ENCODE results near the gene KCP. TPM values are rescaled to one million over a fixed set of nuclear protein-coding genes. Genes with fewer than 3 reads are reported as not detected.

The KCP gene
- polyA plus RNA-seq, 1 donor (not counting 4 experiments of a cell fraction or from before 2014, with no cell fraction given) = not detected

- Histone ChIP-seq H3K4me1 (ENCODE audit: control insufficient read depth, extremely low read depth, insufficient read depth, low read length) (peaks cover 12% of the 10 kb centered on the region), H3K4me3 (ENCODE audit: control insufficient read depth in 2 of 3, extremely low read depth in 1 of 3, insufficient read depth in 2 of 3, low read depth in 1 of 3, low read length in 3 of 3) (no peak overlapping the region), H3K4me2 (ENCODE audit: control insufficient read depth, extremely low read depth, insufficient read depth, low read depth, low read length) (no peak overlapping the region), H3K9me1 (ENCODE audit: control insufficient read depth, extremely low read depth, insufficient read depth, low read length) (peaks cover 3% of the 10 kb centered on the region), H3K9me3 (ENCODE audit: control insufficient read depth, low read depth, low read length) (no peaks in the 10 kb centered on the region), H4K20me1 (ENCODE audit: control insufficient read depth, extremely low read depth, insufficient read depth, low read length) (no peaks in the 10 kb centered on the region), H3K27me3 (ENCODE audit: control insufficient read depth, extremely low read depth, insufficient read depth, low read length) (peaks cover 39% of the 10 kb centered on the region), H3K36me3 (ENCODE audit: control insufficient read depth in 2 of 2, extremely low read depth in 1 of 2, insufficient read depth in 2 of 2, low read length in 2 of 2) (no peaks in the 10 kb centered on the region), H3K79me2 (ENCODE audit: control insufficient read depth, insufficient read depth, low read length) (no peaks in the 10 kb centered on the region), H3K9ac (ENCODE audit: control insufficient read depth, extremely low read depth, insufficient read depth, low read length) (no peak overlapping the region), H3K27ac (ENCODE audit: control insufficient read depth, insufficient read depth, low read length) (no peak overlapping the region), H2AFZ (ENCODE audit: control insufficient read depth, low read length) (no peak overlapping the region)
- no peak for FAIRE-seq
- dilution Hi-C loops (cut with MboI; ENCODE audit: extremely low pct_ligation_motif_present, low sequenced_read_pairs) = no loop called here
- no peak for DNase-seq (ENCODE audit: low read depth, low spot score)
- no peak for TF ChIP-seq EZH2 (IDR thresholded peaks at IDR 0.05; ENCODE audit: low read length)
- no peak for TF ChIP-seq CTCF (optimal IDR thresholded peaks at IDR 0.05 in 1 of 3, IDR thresholded peaks at IDR 0.05 in 1 of 3, conservative IDR thresholded peaks at IDR 0.05 in 1 of 3; ENCODE audit: extremely low read depth in 1 of 3, insufficient read depth in 2 of 3, low read length in 3 of 3)
Measured at GRCh38 chr7:128832880-128833147, 77.7 kb downstream of the KCP start.

DNA sequence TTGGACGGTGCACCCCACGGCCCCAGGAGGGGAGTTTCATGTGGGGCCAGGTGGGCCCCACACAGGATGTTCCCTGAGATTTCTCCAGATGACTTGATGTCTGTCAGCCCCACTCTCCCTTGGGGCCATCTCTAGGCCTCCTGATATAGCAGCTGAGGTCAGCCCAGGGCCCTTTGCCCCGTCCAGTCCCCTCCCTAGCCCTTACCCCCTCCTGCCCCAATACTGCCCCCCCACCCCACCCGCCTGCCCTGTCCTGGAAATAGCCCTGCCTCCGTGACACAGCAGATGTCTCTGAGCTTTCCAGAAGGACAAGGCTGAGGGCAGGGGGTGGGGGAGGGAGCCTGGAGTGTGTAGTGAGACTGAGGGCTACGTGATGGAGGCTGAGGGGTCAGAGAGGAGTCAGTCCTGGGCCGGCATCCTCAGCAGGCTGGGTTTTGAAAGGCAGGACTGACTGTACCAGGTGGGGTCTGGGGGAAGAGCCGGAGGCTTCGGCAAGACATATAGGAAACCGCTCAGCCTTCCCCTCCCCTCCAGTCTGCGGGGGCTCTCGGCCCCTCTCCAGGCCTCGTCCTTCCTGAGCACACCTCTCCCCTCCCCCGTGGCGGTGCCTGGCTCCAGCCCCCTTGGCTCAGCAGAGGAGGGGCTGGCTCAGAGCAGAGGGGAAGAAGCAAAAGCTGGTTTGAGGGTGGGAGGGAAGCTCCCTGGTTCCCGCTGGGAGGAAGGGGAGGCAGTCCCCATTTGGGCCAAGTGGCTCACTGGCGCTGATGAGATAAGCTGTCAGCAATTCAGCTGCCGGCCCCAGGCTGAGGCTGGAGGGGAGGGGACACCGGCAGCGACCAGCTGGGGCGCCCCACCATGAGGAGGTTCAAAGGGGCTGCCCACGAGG, 78.3 kb downstream of the KCP start:
- FAIRE-seq (no peak), DNase-seq (ENCODE audit: low read depth, low spot score) (no peak)
- no peak overlapping the region for H3K27ac ChIP-seq (ENCODE audit: control insufficient read depth, insufficient read depth, low read length)
- no peak overlapping the region for H3K4me3 ChIP-seq (ENCODE audit: control insufficient read depth in 2 of 3, extremely low read depth in 1 of 3, insufficient read depth in 2 of 3, low read depth in 1 of 3, low read length in 3 of 3)
- H2AFZ ChIP-seq (ENCODE audit: control insufficient read depth, low read length) = no peak overlapping the region
- H4K20me1 ChIP-seq (ENCODE audit: control insufficient read depth, extremely low read depth, insufficient read depth, low read length) = no peaks in the 10 kb centered on the region
- H3K4me1 ChIP-seq (ENCODE audit: control insufficient read depth, extremely low read depth, insufficient read depth, low read length) = peaks cover 12% of the 10 kb centered on the region
- TF ChIP-seq EZH2 (IDR thresholded peaks at IDR 0.05; ENCODE audit: low read length) (no peak), CTCF (optimal IDR thresholded peaks at IDR 0.05 in 1 of 3, IDR thresholded peaks at IDR 0.05 in 1 of 3, conservative IDR thresholded peaks at IDR 0.05 in 1 of 3; ENCODE audit: extremely low read depth in 1 of 3, insufficient read depth in 2 of 3, low read length in 3 of 3) (no peak)
- dilution Hi-C loops (cut with MboI; ENCODE audit: extremely low pct_ligation_motif_present, low sequenced_read_pairs) = no loop called here
- H3K27me3 ChIP-seq (ENCODE audit: control insufficient read depth, extremely low read depth, insufficient read depth, low read length) = peaks cover 39% of the 10 kb centered on the region
- H3K9me3 ChIP-seq (ENCODE audit: control insufficient read depth, low read depth, low read length) = no peaks in the 10 kb centered on the region
- H3K9me1 ChIP-seq (ENCODE audit: control insufficient read depth, extremely low read depth, insufficient read depth, low read length) = peaks cover 3% of the 10 kb centered on the region
- H3K9ac ChIP-seq (ENCODE audit: control insufficient read depth, extremely low read depth, insufficient read depth, low read length) = no peak overlapping the region
- H3K4me2 ChIP-seq (ENCODE audit: control insufficient read depth, extremely low read depth, insufficient read depth, low read depth, low read length) = no peak overlapping the region
- H3K36me3 ChIP-seq (ENCODE audit: control insufficient read depth in 2 of 2, extremely low read depth in 1 of 2, insufficient read depth in 2 of 2, low read length in 2 of 2) = no peaks in the 10 kb centered on the region
- H3K79me2 ChIP-seq (ENCODE audit: control insufficient read depth, insufficient read depth, low read length) = no peaks in the 10 kb centered on the region

All from keratinocyte (primary cell).